ENCODE results near the gene P2RX5. TPM values are rescaled to one million over a fixed set of nuclear protein-coding genes. Genes with fewer than 3 reads are reported as not detected.

Gene P2RX5
- total and polyA plus RNA-seq, 2 experiments from 2014 or later = 0.09 to 0.46 TPM

DNA sequence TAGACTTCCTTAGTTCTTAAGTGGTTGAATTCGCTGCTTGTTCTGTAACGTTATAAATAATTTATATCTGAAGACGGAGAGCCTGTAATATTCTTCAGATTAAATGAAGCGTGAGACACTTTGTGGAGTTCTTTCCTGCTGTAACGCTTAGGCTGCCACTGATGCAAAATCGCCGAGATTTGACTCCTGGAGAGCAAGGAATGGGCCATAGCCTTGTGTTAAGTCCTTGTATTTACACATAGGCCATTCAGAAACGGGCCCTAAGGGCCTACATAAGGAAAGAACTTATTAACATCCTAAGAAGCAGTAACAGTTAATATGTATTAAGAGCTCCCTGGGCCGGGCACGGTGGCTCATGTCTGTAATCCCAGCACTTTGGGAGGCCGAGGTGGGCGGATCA, 26.4 kb downstream of the P2RX5 start:
- peaks cover 4% of the 10 kb centered on the region for H3K36me3 ChIP-seq
- no peaks in the 10 kb centered on the region for H3K9me3 ChIP-seq (ENCODE audit: low read depth)
- peak overlapping the region; percentile 95 for H3K27ac ChIP-seq
- peak overlapping the region; percentile 78 for H3K4me3 ChIP-seq
- DNase-seq (ENCODE audit: low read depth in 1 of 2, low spot score in 1 of 2) = no peak
- TF ChIP-seq, protein P1, sequence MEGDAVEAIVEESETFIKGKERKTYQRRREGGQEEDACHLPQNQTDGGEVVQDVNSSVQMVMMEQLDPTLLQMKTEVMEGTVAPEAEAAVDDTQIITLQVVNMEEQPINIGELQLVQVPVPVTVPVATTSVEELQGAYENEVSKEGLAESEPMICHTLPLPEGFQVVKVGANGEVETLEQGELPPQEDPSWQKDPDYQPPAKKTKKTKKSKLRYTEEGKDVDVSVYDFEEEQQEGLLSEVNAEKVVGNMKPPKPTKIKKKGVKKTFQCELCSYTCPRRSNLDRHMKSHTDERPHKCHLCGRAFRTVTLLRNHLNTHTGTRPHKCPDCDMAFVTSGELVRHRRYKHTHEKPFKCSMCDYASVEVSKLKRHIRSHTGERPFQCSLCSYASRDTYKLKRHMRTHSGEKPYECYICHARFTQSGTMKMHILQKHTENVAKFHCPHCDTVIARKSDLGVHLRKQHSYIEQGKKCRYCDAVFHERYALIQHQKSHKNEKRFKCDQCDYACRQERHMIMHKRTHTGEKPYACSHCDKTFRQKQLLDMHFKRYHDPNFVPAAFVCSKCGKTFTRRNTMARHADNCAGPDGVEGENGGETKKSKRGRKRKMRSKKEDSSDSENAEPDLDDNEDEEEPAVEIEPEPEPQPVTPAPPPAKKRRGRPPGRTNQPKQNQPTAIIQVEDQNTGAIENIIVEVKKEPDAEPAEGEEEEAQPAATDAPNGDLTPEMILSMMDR (IDR thresholded peaks at IDR 0.05; ENCODE audit: low read depth, low read length) = no peak
- H3K27me3 ChIP-seq = no peaks in the 10 kb centered on the region
- peaks cover 11% of the 10 kb centered on the region for H3K4me1 ChIP-seq (ENCODE audit: low read depth)

GRCh38 chr17:3669085-3669347, 26.9 kb downstream of the P2RX5 start:
- Histone ChIP-seq H3K27me3 (no peaks in the 10 kb centered on the region), H3K4me3 (peak overlapping the region; percentile 78), H3K27ac (peak overlapping the region; percentile 95), H3K9me3 (ENCODE audit: low read depth) (no peaks in the 10 kb centered on the region), H3K4me1 (ENCODE audit: low read depth) (peaks cover 11% of the 10 kb centered on the region), H3K36me3 (peaks cover 6% of the 10 kb centered on the region)
- TF ChIP-seq, protein P1 (IDR thresholded peaks at IDR 0.05; ENCODE audit: low read depth, low read length) = no peak
- no peak for DNase-seq (ENCODE audit: low read depth in 1 of 2, low spot score in 1 of 2)

DNA sequence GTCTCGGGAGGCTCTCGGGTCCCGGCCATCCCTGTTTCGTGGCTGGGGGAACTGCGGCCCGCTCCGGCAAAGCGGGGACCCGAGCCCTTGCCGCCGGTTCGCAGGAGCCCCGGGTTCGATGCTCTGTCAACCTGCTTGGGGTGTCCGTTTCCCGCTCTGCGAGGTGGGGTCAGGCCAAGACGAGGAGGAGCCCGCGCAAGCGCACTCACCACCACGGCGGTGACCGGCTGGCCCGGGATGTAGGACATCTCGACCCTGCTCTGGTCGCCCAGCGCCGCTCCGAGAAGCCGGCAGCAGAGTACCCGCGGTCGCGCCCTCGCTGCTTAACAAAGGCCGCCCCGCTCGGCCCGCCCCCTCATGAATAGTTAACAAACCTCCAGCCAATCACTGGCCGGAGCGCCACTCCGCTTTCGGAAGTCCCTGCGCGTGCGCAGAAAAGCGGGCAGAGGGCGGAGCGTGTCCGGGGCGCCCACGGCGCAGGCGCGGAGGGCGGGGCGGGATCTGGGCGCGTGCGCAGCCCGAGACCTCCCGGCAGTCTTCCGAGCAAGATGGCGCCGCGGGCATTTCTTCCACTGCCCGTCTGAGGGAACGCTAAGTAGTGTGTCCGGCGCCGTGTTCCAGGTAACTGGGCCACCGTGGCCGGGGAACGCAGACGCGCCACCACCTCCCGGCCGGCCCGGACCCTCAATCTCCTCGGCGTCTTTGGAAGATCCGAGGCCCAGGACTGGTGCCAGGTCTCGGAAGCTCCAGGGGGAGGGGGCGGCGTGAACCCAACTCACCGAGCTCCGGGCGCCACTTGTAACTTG, 27.5 kb downstream of the P2RX5 start, which contains the start of the genes EMC6 and TAX1BP3:
Gene EMC6 (plus strand): TSS at position 534 of the 806 bp plus-strand sequence. CDS start 335 bp downstream, outside the sequence.
Gene TAX1BP3 (minus strand): TSS at position 300 of the 806 bp plus-strand sequence. CDS start 52 bp downstream, at position 248.
- no peaks in the 10 kb centered on the region for H3K27me3 ChIP-seq
- no peaks in the 10 kb centered on the region for H3K9me3 ChIP-seq (ENCODE audit: low read depth)
- peaks cover 6% of the 10 kb centered on the region for H3K36me3 ChIP-seq
- peak; percentile 98 to 100 for DNase-seq (ENCODE audit: low read depth in 1 of 2, low spot score in 1 of 2)
- peaks cover 11% of the 10 kb centered on the region for H3K4me1 ChIP-seq (ENCODE audit: low read depth)
- TF ChIP-seq, protein P1 (IDR thresholded peaks at IDR 0.05; ENCODE audit: low read depth, low read length) = no peak
- H3K4me3 ChIP-seq = peak within 1 kb of the TSS; percentile 78
- peak within 1 kb of the TSS; percentile 97 for H3K27ac ChIP-seq

GRCh38 chr17:3667366-3668278, 28.3 kb downstream of the P2RX5 start:
- Histone ChIP-seq H3K27ac (peak overlapping the region; percentile 97), H3K9me3 (ENCODE audit: low read depth) (no peaks in the 10 kb centered on the region), H3K4me1 (ENCODE audit: low read depth) (peaks cover 11% of the 10 kb centered on the region), H3K4me3 (peak overlapping the region; percentile 78), H3K36me3 (peaks cover 6% of the 10 kb centered on the region), H3K27me3 (no peaks in the 10 kb centered on the region)
- TF ChIP-seq, protein P1 (IDR thresholded peaks at IDR 0.05; ENCODE audit: low read depth, low read length) = no peak
- DNase-seq (ENCODE audit: low read depth in 1 of 2, low spot score in 1 of 2) = peak; percentile 91 to 96

DNA sequence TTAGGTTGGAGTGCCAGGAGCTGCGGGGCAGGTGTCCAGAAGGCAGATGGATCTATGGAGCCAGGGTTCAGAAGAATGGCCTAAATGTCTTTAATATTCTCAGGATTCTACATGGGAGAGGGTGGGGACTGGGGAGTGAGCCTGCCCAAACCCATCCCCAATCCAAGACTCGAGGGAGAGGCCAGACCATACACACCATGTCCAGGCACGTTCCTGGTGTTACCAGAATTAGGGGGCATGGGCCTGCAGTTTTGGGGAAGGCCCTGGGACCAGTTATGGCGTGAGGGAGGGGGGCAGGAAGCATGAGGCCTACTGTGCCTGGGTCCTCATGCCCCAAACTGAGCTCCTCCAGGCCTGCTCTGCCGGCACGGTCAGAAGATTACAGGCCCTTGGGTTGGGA, 29.4 kb downstream of the P2RX5 start:
- Histone ChIP-seq H3K27me3 (no peaks in the 10 kb centered on the region), H3K4me1 (ENCODE audit: low read depth) (peaks cover 12% of the 10 kb centered on the region), H3K27ac (peak overlapping the region; percentile 97), H3K4me3 (peak overlapping the region; percentile 78), H3K9me3 (ENCODE audit: low read depth) (no peaks in the 10 kb centered on the region), H3K36me3 (peaks cover 6% of the 10 kb centered on the region)
- TF ChIP-seq, protein P1 (IDR thresholded peaks at IDR 0.05; ENCODE audit: low read depth, low read length) = no peak
- no peak for DNase-seq (ENCODE audit: low read depth in 1 of 2, low spot score in 1 of 2)

Data from cardiac muscle cell (in vitro differentiated cells and primary cell).